NK-92 (cell line): Measurements from ENCODE around the gene PHF3.
"Not testable (repeated sequence)": the region's sequence is repeated elsewhere in the genome, so short reads cannot be mapped to it uniquely, and the experiment has no call there.

ENCODE experiments used
- DNase-seq: peaks from one replicate; lab custom pipeline; 2025; ENCODE audit not compliant: unreplicated experiment; lab: John Stamatoyannopoulos, UW

The PHF3 gene

DNA sequence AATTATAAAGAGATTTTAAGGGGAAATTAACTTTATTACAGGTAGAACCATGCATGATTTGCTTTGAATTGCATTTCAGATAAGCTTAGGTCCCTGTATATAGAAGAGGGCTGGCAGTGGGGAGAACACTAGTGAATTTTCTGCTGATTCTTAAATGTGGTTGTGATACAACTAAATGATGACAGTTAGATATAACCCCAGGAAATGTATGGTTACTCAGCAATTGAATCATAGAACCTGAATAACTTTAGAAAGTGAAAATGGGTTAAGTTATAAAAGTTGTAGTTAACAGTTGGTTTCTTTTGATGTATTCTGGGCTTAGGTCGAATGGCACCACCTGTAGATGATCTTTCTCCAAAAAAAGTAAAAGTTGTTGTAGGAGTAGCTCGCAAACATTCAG, 70.1 kb downstream of the PHF3 start:
- no peak for DNase-seq

DNA sequence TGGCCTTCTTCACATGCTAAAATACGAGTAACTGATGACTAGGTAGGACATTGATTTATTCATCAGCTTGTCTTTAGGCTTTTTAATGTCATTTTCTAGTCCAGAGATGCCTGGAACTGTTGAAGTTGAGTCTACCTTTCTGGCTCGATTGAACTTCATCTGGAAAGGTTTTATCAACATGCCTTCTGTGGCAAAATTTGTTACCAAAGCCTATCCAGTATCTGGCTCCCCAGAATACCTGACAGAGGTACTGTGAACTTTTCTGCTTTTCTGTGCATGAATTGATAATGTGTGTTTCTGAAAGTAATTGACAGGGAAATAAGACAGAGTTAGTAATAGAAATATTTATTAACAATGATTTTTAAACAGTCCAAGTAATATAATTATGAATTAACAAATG, 71.0 kb downstream of the PHF3 start:
- DNase-seq, result no peak

DNA sequence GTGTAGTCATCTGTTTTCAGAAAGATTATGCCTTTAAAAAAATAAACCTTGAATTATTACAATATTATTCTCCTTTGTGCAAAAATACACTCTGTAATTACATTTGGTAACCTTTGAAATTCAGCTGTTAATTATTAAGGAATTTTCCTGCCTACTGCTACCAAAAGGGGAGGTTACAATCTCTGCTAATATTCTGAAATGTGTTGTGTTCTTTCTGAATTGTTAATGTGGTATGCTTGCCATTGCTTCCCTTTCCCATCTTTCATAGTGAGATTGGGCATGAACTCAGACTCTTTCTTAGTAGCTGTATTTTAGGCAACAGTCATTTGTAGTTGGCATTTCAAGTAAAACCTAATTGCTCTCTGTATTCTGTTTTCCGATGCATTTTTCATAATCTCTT, 73.0 kb downstream of the PHF3 start:
- DNase-seq, result no peak

DNA sequence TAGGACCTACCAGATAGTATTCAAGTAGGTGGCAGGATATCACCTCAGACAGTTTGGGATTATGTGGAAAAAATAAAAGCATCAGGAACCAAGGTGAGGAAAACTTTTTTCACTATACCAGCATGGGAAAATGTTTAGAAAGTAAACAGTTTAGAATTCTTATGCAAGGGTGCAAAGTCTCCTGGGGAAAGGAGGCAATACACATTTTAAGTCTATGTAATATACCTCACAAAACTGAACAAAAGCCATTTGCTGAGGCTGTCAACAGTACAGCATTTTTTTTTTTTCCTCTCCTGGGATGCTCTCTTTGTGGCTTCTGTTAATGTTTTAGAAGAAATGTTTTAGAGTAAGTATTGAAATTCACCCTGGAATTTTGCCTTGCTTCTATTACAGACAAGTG, 73.5 kb downstream of the PHF3 start:
- DNase-seq, result no peak

DNA sequence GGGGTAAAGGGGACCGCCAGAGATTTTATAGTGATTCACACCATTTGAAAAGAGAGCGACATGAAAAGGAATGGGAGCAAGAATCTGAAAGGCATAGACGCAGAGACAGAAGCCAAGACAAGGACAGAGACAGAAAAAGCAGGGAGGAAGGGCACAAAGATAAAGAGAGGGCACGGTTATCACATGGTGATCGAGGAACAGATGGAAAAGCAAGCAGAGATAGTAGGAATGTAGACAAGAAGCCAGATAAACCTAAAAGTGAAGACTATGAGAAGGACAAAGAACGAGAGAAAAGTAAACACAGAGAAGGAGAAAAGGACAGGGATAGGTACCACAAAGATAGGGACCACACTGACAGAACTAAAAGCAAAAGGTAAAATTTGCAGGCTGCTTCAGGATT, 77.7 kb downstream of the PHF3 start:
- DNase-seq, result no peak

DNA sequence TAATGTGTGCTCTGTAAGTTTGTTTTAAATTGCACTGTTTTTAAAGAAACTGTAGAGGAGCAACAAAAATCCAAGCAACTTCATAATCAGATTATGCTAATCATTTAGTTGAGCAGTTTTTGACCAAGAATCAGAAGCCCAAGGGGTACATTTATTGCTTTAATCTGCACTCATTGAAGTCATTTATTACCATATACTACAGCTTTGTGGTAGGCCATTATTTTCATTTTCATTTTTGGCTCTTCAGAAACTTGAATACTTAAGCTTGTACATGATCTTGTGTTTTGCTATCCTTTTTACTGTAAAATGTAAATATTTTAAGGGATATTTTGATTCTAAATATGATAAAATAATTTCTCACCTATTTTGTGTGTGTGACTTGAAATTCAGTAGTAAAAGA, 78.5 kb downstream of the PHF3 start:
- DNase-seq, result no peak

DNA sequence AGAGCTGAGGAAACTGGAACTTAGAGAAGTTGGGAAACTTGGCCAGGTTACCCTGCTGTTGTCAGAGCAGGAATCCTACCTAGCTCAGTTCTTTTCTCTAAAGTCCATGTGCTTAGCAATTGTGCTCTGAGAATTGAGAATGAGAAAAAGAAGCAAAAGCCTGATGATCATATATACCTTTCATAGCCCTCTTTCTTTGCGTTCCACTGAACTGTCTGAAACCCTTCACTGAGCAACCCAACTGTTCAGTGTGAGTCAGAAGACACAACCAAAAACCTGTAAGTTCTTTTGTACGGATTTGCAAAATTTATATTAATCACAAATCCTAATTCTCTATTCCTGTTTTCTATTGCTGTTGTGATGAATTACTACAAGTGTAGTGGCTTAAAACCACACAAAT, 80.6 kb downstream of the PHF3 start:
- no peak for DNase-seq

DNA sequence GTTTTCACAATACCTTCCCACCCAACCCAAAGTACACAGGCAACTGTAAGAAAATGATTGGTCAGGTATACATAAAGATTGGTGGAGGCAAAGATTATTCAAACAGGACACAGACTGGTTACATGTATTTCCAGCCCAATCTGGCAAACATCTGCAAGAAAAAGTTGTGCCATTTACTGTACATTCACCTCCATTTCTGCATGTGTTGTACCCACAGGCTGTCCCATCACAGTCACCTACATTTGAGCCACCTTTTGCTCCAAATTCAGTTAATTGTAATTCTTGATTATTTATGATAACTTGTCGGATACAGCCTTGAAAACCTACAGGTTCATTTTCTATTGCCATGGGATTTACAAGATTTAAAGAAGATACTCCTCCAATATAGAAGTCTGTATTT, 85.6 kb downstream of the PHF3 start:
- no peak for DNase-seq

DNA sequence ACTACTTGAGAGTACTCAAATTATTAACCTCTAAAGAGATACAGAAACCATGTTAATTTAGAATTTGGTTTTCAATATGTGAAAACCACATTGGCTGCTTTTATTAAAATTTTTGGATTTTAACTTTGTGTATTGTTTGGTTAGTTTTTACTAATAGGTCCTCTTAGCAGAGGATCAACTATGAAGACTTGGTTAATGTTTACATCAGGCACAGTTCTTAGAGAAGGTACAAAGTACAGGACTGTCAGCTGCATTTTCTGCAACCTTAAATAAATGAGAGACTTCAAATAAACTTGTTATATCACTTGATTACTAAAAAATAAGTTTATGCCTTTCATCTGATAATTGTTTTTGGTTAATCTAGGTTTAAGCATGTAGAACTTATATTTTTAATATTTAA, 89.1 kb downstream of the PHF3 start:
- no peak for DNase-seq

DNA sequence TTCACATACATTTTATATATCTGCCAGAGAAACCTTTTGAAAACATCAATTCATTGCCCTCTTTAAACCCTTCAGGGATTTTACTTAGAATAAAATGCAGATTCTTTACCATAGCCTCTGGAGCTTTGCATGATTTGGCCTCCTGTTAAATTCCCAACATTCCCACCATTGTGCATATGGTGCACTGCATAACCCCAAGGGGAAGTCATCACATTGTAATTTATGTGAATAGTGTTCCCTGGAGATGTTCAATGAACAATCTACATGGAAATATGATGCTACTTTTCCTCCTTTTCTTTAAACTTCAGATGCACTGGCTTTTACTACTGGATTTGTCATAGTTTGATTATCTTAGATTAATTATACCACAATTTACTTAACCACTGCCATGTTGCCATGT, 94.7 kb downstream of the PHF3 start:
- DNase-seq, result no peak

DNA sequence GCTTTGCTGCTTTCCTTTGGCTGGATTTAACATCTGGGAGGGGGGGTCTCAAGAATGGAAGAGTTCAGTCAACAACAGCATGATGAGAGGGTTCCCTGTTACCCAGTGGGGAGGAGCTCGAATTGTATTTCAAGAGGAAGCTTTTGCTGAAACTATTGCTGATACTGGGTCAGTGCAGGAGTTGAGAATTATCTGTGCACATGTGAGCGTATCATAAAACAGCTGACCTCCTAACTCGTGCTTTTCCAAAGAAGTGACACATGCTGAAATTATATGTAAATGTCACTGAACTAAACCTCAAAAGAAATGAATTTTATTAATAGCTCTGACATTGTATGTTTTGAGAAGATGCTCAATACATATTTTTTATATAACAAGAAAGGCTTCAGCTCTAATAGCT, 96.3 kb downstream of the PHF3 start:
- DNase-seq, result no peak

DNA sequence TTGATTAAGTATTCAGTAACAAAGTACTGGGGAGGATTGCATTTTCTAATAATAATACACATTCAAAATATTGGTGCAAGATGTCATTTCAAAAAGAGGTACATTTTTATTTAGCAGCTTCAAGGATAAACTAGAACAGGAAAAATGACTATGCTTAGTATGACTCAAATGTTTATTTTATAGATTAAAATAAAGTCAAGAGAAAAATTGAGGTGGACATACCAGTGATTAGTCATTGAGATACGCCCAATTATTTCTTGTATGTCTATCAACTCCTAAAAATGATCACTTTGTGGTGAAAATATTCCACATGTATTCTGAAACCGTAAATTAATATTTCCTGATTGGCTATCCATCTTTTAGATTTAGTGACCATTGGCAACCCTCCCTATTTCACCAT, 96.7 kb downstream of the PHF3 start:
- DNase-seq, result no peak

DNA sequence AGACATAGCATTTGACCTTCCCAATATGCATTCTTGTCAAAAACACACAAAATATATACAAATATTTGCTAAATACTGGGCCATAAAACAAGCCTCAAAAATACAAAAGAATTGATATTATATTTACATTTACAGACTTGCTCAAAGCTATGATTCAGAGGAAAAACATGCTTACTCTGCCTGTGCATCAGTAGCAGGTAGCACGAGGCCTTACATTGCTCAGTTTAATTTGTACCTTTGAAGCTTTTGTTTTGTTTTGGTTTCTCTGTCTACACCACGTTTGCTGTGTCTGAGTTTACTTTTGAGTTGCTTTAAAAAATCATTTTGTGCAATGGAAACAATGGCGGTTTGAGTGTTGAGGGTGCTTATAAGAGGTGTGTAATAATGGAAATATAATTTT, 99.3 kb downstream of the PHF3 start:
- DNase-seq, result no peak

DNA sequence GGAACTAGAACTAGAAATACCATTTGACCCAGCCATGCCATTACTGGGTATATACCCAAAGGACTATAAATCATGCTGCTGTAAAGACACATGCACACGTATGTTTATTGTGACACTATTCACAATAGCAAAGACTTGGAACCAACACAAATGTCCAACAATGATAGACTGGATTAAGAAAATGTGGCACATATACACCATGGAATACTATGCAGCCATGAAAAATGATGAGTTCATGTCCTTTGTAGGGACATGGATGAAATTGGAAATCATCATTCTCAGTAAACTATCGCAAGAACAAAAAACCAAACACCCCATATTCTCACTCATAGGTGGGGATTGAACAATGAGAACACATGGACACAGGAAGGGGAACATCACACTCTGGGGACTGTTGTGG, 102.6 kb downstream of the PHF3 start:
- DNase-seq, result not testable (repeated sequence)

DNA sequence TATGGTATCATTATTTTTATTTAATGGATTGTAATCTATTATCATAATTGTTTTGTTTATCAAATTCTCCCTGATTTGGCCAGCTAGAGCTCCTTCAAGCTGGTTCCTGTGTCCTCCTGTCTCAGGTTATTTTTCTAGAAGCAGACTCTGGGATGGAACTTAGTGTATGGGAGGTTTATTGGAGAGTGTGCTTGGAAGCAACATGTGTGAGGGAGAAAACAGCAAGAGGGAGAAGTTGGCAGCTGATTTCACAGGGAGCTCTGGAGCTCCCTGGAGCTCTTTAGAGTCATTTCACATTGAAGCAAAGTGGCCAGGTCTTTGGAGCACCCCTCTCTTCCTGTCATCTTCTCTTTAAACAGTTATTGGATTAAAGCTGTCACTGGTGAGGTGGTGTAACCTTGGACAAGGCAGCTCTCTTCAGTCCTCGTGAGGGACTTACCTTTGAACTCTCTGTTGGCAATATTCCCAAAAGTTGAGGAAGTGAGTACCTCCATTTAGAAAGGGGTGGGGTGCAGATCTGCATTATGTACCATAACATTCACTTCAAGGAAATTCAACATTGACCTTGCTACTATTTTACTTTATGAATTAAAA, 103.6 kb downstream of the PHF3 start:
- DNase-seq, result no peak

DNA sequence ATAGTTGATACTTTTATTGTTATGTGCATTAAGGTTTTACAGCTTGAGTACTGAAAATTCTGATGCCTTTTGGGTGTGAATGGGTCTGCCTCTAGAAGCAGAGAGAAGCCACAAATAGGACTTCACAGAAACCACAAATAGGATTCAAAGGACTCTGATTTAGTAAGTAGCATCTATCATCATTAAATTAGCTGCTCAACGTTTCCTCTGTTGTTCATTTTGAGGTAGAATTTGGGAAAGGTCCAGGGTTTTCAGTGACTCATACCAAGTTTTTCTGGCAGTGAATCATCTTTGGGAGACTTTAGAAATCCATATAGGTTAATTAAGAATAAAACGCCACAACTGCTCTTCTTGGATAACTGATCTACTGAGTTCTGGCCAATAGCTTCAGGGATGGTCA, 105.1 kb downstream of the PHF3 start:
- no peak for DNase-seq

DNA sequence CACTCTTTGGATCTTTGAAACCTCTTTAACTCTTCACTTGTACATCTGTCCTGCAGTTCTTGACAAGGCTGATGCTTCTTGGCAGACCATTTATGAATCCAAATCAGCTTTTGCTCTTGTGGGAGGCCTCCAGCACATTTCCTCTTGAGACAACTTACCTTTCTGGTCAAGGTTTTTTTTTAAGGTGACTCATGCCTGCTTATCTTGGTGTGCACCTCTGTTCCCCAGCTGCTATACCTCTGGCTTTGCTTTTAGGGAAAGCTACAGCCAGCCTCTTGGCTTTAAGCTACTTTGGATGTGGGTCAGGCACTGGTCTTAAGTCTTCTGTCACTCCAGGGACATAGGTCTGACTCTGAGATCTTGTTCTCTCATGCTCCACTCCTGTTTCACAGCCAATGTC, 106.5 kb downstream of the PHF3 start:
- DNase-seq, result no peak

DNA sequence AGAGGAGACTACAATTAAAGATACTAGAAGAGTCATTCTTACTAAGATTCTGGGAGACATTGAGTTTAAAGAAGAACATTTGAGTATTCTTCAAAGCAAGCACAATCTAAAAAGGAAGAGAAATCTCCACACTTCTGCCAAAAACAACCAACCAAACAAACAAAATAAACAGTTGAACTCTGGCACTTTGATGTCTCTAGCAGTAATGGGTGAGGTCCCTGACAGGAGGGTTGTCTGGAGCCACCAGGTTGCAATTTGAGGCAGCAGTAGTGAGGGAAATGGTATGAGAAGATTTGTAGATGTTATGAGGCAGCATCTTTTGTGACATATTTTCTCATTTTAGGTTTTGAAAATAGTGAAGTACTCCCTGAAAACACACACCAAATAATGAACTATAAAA, 108.1 kb downstream of the PHF3 start:
- DNase-seq, result no peak

DNA sequence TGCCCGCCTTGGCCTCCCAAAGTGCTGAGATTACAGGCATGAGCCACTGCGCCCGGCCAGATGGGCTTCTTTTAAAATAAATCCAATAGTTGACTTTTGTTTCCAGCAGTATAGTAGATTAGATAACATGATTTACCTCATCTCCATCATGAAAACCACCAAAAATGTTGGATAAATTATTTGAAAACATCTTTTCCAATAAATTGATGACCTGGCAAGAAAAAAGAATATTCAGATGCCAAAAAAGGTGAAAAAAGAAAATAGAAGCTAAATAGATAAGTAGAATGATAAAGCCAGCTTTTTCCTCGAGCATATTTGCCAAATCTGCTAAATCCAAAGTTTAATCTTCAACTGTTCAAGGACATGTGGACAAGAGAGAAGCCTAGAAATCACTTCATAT, 109.2 kb downstream of the PHF3 start:
- no peak for DNase-seq

DNA sequence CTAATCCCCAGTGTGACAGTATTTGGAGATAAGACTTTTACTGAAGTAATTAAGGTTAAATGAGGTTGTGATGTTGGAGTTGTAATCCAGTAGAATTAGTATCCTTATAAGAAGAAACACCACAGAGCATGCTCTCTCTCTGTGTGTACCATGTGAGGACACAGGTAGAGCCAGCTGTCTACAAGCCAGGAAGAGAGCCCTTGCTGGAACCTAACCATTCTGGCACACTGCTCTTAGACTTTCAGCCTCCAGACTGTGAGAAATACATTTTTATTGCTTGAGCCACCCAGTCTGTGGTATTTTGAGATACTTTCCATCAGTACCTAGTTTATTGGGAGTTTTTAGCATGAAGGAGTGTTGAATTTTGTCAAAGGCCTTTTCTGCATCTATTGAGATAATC, 110.2 kb downstream of the PHF3 start:
- no peak for DNase-seq

DNA sequence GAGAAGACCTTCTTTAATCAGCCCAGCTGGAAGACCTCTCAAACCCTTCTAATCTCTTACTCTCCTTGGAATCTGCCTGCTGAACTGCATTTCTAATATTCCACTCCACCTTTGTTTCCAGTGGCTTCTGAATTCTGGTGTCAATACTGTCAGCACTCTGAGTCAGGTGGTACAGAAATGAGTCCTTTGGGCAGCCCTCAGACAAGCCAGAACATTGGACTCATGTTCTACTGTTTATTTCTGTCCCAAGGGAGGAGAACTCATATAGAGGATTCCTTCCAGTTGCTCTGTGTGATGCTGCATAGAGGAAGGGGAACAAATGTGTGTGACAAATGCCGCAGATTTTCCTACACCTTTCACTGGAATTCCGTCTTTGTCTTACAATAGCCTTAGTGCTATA, 114.8 kb downstream of the PHF3 start:
- DNase-seq, result no peak

DNA sequence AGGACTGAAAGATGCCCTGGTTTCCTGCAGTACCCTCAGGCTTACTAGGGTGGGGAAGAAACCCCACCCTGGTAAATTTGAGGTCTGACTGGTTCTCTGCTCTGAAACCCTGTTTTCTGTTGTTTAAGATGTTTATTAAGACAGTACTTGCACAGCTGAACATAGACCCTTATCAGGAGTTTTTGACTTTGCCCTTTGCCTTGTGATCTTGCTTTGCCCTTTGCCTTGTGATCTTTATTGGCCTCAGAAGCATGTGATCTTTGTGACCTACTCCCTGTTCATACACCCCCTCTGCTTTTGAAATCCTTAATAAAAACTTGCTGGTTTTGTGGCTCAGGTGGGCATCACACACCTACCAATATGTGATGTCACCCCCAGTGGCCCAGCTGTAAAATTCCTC, 121.7 kb downstream of the PHF3 start:
- DNase-seq, result not testable (repeated sequence)

DNA sequence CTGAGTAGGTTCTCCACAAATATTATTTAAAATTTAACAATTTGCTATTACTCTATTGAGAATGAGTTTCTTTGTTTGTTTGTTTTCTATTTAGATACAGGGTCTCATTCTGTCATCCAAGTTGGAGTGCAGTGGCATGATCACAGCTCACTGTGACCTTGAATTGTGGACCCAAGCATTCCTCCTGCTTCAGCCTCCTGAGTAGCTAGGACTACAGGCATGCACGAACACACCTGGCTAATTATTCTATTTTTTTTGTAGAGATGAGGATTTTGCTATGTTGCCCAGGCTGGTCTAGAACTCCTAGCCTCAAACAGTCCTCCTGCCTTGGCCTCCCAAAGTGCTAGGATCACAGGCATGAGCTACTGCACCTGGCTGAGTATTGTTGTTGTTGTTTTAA, 122.2 kb downstream of the PHF3 start:
- no peak for DNase-seq

DNA sequence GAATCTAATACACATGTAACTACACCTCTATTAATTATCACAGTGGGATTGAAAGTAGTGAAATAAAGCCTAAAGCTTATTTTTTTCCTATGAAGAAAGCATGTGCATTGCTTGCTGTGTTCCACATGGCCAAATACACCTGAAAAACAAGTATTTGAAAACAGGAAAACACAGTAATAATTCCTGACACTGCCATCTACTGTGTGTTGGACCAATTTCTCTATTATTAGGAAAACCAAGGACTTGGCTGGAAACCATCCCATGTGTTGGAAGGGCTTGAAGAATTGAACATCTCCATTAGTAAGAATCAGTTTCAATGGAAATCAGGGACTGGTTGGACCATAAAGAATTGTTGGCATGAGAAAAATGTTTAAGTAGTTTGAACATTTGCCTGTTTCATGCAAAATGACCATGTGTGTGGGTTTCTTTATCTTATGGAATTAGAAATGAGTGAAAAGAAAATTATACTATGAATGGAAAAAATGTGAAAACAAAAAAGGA, 124.1 kb downstream of the PHF3 start:
- DNase-seq, result no peak
